GM12891 (cell line): Measurements from ENCODE around the gene WDR1.

Experiments used
- PAX5 ChIP-seq: IDR thresholded peaks from 2 replicates; pipeline ENCODE4 v1.6.1; 2011; ENCODE audit warnings: low read length, moderate library complexity, mild to moderate bottlenecking; ENCODE audit not compliant: insufficient read depth, severe bottlenecking
- POLR2A ChIP-seq: IDR thresholded peaks from 2 replicates; pipeline ENCODE4 v1.6.1; 2011; ENCODE audit warnings: low read depth, low read length, control low read depth
- POLR2AphosphoS5 ChIP-seq: IDR thresholded peaks from 2 replicates; pipeline ENCODE4 v1.6.1; 2011; ENCODE audit warnings: low read depth, low read length, control low read depth
- POU2F2 ChIP-seq: IDR thresholded peaks from 2 replicates; pipeline ENCODE4 v1.6.1; 2011; ENCODE audit warnings: low read depth, mild to moderate bottlenecking, control low read depth, low read length, moderate library complexity
- SPI1 ChIP-seq: IDR thresholded peaks from 2 replicates; pipeline ENCODE4 v1.6.1; 2011; ENCODE audit warnings: low read depth, low read length, control low read depth
- TAF1 ChIP-seq: IDR thresholded peaks from 2 replicates; pipeline ENCODE4 v1.6.1; 2011; ENCODE audit warnings: low read depth, low read length, control low read depth

GRCh38 chr4:10040049-10040892 is 76.3 kb downstream of the WDR1 start:
- TF ChIP-seq POLR2A = no peak
- no peak for TF ChIP-seq POLR2AphosphoS5
- TF ChIP-seq SPI1 = no peak
- TF ChIP-seq POU2F2 = no peak
- TF ChIP-seq TAF1 = no peak
- no peak for TF ChIP-seq PAX5
